Jurkat, Clone E6-1 (cell line): Measurements from ENCODE around the gene CDCP1. TPM values are rescaled to one million over a fixed set of nuclear protein-coding genes. Genes with fewer than 3 reads are reported as not detected.

ENCODE experiments used
- DNase-seq: peaks from one replicate; pipeline ENCODE4 v3.0.0-alpha.2; 2011; ENCODE audit warnings: low read depth, low spot score
- H3K4me3 ChIP-seq: 2 replicates; pipeline ENCODE4 v1.5.1; 2011; ENCODE audit warnings: mild to moderate bottlenecking, low read length, control low read depth, moderate library complexity
- polyA plus RNA-seq: library from polyadenylated mRNA; unstranded; fragments of >200 nt; gene quantifications from one replicate; pipeline ENCODE4 v1.2.1, GENCODE V29; 2012; ENCODE audit warnings: missing spikeins; ENCODE audit not compliant: insufficient read length, insufficient read depth

CDCP1 gene
- not detected for polyA plus RNA-seq

- no peak within 1 kb of the TSS for H3K4me3 ChIP-seq
- DNase-seq, result no peak
Measured at GRCh38 chr3:45145681-45146614, at the start of gene CDCP1. Gene CDCP1 (minus strand): TSS chr3:45146378. CDS start chr3:45146287, 91 bp downstream.

GRCh38 chr3:45194791-45195190 lies 48.6 kb upstream of the CDCP1 start:
- H3K4me3 ChIP-seq, result no peak overlapping the region
- DNase-seq, result no peak

GRCh38 chr3:45191924-45192417 lies 45.8 kb upstream of the CDCP1 start:
- DNase-seq, result no peak
- H3K4me3 ChIP-seq, result no peak overlapping the region

- DNase-seq, result no peak
- no peak overlapping the region for H3K4me3 ChIP-seq
Measured at GRCh38 chr3:45191424-45191823, 45.2 kb upstream of the CDCP1 start.

- no peak for DNase-seq
- no peak overlapping the region for H3K4me3 ChIP-seq
Measured at GRCh38 chr3:45188719-45189659, 42.8 kb upstream of the CDCP1 start.

- DNase-seq, result no peak
- H3K4me3 ChIP-seq, result no peak overlapping the region
Measured at GRCh38 chr3:45187694-45188141, 41.5 kb upstream of the CDCP1 start.

GRCh38 chr3:45186871-45187270 lies 40.7 kb upstream of the CDCP1 start:
- DNase-seq, result no peak
- no peak overlapping the region for H3K4me3 ChIP-seq

GRCh38 chr3:45185461-45185860 lies 39.3 kb upstream of the CDCP1 start:
- DNase-seq, result no peak

GRCh38 chr3:45185052-45185451 lies 38.9 kb upstream of the CDCP1 start:
- no peak for DNase-seq
- H3K4me3 ChIP-seq, result no peak overlapping the region

More at GRCh38 chr3:45185461-45185860, 39.3 kb upstream of the CDCP1 start:
- no peak overlapping the region for H3K4me3 ChIP-seq

GRCh38 chr3:45183872-45184262 lies 37.7 kb upstream of the CDCP1 start:
- H3K4me3 ChIP-seq, result no peak overlapping the region
- no peak for DNase-seq

GRCh38 chr3:45182915-45183871 lies 37.0 kb upstream of the CDCP1 start:
- no peak for DNase-seq
- H3K4me3 ChIP-seq, result no peak overlapping the region

GRCh38 chr3:45181496-45181895 lies 35.3 kb upstream of the CDCP1 start:
- H3K4me3 ChIP-seq, result no peak overlapping the region

GRCh38 chr3:45180899-45181298 lies 34.7 kb upstream of the CDCP1 start:
- no peak for DNase-seq
- no peak overlapping the region for H3K4me3 ChIP-seq

More at GRCh38 chr3:45181496-45181895, 35.3 kb upstream of the CDCP1 start:
- DNase-seq, result no peak

- no peak for DNase-seq
Measured at GRCh38 chr3:45180051-45180450, 33.9 kb upstream of the CDCP1 start.

GRCh38 chr3:45179163-45179562 lies 33.0 kb upstream of the CDCP1 start:
- H3K4me3 ChIP-seq, result no peak overlapping the region
- no peak for DNase-seq

More at GRCh38 chr3:45180051-45180450, 33.9 kb upstream of the CDCP1 start:
- H3K4me3 ChIP-seq, result no peak overlapping the region

- H3K4me3 ChIP-seq, result no peak overlapping the region
- no peak for DNase-seq
Measured at GRCh38 chr3:45178183-45179023, 32.2 kb upstream of the CDCP1 start.

GRCh38 chr3:45176912-45177311 lies 30.7 kb upstream of the CDCP1 start:
- no peak for DNase-seq
- H3K4me3 ChIP-seq, result no peak overlapping the region
